AG09319 (cell line): ENCODE results near the gene NIBAN1.

ENCODE experiments used
- DNase-seq: peaks from one replicate; pipeline ENCODE4 v3.0.0-alpha.2; 2010; ENCODE audit warnings: low read depth; ENCODE audit errors: extremely low read depth
- TF ChIP-seq, protein P1 (sequence below): IDR thresholded peaks from 2 replicates; pipeline ENCODE4 v1.5.1; 2011; ENCODE audit warnings: low read depth, mild to moderate bottlenecking, inconsistent platforms, low read length, moderate library complexity

The NIBAN1 gene

DNA sequence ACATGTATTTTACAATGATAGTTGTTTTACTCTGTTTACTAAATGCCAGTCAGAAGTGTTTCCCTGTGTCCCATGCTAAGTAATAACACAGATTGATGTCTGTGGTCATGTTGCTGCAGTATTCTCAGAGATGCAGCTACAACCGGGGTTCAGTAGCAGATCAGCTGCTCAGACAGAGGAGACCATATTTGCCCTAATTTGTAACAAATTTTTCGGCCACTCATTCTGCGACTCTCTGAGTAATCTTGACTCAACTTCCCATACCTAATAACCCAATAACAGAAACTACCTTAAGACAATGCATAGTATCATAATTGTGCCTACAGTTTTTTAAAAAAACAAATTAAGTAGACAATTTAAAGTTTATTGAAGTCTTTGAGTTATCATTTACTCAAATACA lies 32.6 kb downstream of the NIBAN1 start:
- TF ChIP-seq, protein P1, sequence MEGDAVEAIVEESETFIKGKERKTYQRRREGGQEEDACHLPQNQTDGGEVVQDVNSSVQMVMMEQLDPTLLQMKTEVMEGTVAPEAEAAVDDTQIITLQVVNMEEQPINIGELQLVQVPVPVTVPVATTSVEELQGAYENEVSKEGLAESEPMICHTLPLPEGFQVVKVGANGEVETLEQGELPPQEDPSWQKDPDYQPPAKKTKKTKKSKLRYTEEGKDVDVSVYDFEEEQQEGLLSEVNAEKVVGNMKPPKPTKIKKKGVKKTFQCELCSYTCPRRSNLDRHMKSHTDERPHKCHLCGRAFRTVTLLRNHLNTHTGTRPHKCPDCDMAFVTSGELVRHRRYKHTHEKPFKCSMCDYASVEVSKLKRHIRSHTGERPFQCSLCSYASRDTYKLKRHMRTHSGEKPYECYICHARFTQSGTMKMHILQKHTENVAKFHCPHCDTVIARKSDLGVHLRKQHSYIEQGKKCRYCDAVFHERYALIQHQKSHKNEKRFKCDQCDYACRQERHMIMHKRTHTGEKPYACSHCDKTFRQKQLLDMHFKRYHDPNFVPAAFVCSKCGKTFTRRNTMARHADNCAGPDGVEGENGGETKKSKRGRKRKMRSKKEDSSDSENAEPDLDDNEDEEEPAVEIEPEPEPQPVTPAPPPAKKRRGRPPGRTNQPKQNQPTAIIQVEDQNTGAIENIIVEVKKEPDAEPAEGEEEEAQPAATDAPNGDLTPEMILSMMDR = no peak
- DNase-seq = no peak

DNA sequence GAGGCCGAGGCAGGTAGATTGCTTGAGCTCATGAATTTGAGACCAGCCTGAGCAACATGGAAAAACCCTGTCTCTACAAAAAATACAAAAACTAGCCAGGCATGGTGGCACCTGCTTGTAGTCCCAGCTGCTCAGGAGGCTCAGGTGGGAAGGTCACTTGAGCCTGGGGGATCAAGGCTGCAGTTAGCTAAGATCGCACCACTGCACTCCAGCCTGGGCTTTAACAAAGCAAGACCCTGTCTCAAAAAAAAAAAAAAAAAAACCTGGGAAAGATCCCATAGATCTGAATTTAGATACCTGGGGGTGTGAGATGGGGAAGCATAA lies 32.9 kb downstream of the NIBAN1 start:
- no peak for DNase-seq
- TF ChIP-seq, protein P1 = no peak

DNA sequence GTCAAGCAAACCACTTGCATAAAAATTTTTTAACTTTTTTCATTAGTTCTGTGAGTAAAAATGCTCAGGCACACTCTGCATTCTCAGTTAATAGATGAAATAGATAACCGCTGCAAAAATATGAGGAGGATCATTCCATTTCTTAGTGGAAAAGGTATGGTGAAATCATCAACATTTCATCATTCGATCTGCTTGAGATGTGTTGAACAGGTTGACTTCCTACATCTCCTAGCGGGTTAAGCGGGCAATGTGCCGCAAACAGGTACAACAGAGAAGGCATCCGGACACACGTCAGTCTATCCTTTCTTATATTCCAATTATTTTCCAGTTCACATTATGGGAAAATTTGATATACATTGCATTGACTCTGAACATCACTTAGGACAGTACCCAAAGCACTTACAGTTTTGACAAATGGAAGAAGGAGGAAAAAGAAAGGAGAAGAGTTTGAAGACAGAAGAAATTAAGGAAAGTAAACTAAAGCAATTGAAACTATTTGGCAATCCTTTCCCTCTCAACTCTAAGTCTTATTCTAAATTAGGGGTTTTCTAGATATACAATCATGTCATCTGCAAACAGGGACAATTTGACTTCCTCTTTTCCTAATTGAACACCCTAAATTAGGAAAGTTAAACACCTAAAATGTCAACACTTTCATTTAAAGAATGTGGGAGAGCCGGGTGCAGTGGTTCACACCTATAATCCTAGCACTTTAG lies 33.5 kb downstream of the NIBAN1 start:
- TF ChIP-seq, protein P1 = no peak
- DNase-seq = no peak

DNA sequence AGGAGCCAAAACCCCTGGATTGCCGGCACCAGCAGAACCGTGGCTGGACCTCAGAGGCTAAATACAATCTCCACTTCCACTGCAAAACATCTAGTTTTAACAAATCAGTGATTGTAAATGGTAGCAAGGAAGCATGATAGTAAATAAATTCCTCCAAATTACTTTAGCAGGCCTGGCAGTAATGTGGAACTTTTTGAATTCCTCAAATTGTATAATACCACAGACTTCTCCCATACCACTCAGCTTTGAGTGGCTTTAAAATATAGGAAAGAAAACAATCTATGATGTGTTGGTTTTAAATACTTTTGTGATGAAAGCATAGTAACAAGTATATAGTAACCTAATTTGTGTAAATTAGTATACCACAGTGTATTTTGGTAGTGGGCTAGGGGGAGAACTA lies 34.1 kb downstream of the NIBAN1 start:
- TF ChIP-seq, protein P1 = no peak
- DNase-seq = no peak

DNA sequence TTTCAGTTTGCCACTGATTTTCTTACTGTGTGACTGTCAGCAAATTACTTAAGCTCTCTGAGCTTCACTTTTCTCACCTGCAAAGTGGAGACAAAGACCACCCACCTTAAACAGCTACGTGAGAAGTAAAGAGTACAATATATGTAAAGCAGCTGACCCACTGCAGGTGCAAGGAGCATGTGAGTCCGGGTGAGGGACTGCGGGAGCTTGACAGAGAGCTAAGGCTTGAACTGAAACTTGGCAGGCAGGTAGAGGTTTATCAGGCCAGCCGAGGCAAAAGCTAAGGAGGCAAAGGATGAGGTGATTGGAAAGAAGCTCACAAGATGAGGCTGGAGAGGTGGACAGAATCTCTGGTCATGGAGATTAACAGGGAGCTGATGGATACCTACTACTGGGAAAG lies 36.6 kb downstream of the NIBAN1 start:
- DNase-seq = no peak
- TF ChIP-seq, protein P1 = no peak

DNA sequence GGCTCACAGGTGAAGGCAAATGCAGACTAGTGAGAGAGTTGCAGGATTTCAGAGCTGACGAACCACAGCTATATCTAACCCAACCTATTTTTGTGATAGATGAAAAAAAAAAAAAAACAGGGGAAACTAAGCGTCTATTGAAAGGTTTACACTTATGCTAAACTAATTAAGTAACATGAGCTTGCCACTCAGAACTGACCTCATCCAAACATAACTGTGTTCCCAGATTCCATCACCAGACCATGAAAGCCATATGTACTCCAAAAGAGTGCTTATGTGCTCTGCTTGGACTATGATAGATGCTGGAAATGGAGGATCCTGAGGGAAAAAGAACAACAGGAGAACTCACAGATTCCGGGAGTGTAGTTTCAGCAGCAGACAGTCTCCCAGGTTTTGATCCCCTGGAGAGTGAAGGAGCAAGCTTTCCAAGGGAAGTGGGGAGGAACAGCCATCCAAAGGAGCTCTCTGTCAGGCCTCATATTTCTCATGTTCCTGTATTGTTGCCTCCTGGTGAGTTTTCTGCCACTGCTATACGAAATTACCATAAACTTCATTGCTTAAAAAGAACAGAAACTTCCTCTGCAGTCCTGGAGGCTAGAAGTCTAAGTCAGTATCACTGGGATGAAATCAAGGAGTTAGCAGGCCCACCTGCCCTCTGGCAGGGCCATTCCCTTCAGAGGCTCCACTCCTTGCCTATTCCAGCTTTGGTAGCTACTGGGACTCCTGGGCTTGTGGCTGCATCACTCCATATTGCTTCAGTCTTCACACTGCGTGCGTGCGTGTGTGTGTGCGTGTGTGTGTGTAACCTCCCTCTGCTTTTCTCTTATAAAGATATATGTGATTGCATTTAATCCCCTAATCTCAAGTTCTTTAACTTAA lies 38.1 kb downstream of the NIBAN1 start:
- TF ChIP-seq, protein P1 = no peak
- no peak for DNase-seq

DNA sequence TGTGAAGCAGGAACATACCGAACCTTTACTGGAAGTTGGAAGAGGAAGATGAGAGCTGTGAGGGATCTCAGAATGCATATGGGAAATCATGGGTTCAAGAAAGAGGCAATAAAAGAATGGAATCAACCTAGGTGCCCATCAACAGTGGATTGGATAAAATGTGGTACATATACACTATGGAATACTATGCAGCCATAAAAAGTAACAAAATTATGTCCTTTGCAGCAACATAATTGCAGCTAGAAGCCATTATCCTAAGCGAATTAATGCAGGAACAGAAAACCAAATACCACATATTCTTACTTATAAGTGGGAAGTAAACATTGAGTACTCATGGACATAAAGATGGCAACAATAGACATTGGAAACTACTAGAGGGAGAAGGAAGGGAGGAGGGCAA lies 40.4 kb downstream of the NIBAN1 start:
- TF ChIP-seq, protein P1 = no peak
- no peak for DNase-seq
